Measurements from ENCODE around the gene HIKESHI.

Gene HIKESHI

DNA sequence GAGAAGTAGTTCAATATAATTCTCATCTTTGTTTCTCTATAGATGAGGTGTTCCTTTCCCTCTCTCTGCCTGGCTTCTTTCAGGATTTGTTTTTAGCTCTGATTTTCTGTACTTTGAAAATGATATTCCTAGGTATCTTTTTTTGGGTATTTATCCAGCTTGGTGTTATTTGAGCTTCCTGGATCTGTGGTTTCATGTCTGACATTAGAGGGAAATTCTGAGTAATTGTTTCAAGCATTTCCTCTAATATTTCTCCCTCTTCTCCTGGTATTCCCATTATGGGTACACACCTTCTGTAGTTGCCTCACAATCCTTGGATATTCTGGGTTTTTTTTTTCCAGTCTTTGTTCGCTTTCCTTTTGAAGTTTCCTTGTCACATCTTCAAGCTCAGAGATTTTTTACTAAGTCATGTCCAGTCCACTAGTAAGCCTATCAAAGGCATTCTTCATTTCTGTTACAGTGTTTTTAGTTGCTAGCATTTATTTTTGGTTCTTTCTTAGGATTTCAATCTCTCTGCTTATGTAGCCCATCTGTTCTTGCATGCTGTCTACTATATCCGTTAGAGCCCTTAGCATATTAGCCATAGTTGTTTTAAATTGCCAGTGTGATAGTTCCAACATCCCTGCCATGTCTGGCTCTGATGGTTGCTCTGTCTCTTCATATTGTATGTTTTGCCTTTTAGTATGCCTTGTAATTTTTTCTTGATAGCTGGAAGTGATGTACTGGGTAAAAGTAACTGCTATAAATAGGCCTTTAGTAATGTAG is 78.4 kb downstream of the HIKESHI start:
- DNase-seq = no peak

DNA sequence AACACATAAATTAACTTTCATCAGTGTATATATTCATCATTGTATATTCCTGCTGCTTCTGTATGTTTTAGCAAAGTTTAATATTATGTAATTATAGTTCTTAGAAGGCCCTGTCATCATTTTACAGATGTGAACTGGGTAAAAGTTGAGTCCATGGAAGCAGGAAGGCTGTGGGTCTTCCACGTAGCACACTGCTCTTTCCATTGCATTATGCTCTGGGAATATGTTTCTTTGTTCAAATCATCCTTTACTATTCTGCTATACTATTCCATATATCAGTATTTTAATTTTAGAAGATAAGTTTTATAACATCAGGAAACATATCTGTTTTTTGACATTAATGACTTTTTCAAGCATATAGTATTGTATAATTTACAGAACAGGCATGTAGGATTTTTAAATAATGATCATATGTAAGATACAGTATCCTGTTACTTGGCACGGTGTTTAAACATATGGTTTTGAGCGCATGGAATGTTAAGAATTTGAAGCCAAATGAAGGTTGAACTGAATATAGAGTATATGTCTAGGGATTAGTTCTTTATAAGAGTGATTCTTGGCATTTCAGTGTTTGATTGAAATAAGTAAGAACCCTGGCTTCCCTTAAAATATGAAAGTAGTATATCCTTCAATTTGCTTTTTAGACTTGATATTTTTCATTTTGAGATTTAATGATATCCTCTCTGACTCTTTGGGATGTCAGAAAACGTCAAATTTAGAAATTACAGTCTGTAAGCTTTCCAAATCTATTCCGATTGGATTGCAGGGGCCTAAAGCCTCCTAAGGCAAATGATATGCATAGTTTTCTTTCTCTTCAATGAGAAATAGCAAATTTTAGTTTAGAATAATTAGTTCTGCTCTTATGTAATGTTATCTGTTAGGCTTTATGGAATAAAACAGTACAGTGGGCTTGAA is 81.3 kb downstream of the HIKESHI start:
- peak in 1 of 2 experiments; percentile 17 for DNase-seq

DNA sequence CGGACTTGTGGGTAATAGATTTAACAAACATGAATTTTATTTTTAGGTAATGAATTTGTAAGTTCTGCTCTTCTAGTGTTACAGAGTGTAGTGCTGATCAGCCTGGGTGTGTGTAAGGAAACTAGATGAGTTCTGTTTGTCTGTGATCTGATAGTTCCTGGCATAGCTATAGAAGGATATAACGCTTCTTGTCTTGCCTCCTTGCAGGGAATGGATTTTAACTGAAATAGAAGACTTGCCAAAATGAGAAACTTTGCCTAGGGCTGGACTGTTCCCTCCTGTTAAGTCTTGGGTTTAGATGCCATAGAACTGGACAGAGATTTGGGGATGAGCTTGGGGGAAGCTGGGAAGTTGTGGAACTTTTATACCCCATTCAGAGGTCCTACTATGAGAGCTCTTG is 84.2 kb downstream of the HIKESHI start:
- DNase-seq = no peak

DNA sequence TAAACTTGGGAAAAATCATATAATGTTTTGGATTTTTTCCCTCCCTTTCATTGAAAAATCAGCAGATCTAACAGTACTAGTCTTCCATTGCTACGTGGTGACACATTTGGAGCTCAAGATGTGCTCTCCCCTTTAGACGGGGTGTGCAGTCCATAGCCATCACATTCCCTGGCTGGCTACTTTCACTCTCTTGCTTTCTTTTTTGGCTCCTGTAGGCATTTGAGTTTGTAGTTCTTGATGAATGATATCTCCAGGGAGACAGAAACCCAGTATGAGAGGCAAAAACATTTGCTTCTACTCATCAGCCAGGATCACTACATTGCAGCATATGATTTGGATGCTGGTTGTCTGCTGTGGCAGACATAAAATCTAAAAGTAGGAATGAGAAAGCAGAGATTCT is 84.7 kb downstream of the HIKESHI start:
- no peak for DNase-seq

DNA sequence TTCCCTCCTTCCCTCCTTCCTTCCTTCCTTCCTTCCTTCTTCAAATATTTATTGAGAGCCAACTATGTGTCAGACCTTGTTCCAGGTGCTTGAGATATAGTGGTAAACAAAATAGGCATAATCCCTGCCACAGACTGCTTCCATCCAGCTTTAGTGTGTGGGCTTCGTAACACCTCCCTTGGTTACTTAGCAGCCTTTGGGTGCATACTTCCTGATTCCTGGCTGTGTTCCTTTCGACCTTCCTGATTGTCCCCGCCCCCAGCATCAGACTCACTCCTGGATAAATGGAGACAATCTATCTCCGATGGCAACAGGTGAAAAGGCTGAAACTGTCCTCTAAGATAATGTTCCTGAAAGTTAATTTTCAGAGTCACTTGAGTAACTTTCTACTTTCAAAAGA is 86.2 kb downstream of the HIKESHI start:
- DNase-seq = no peak

DNA sequence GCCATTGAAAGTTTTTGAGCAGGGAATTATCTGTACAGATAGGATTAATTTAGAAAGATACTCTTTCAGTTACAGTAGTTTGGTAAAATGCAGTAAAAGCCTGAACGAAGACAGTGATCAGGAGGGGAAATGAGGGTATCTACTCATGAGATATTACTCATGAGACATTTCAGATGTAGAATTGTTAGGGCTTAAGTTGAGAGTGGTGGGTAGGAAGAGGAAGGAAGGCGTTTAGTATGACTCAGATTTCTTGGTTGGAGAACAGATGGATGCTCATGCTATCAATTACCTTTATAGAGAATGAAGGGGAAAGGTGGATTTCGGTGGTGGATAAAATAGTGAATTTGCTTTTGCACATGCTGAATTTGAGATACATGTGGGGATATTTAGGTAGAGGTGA is 88.4 kb downstream of the HIKESHI start:
- no peak for DNase-seq

DNA sequence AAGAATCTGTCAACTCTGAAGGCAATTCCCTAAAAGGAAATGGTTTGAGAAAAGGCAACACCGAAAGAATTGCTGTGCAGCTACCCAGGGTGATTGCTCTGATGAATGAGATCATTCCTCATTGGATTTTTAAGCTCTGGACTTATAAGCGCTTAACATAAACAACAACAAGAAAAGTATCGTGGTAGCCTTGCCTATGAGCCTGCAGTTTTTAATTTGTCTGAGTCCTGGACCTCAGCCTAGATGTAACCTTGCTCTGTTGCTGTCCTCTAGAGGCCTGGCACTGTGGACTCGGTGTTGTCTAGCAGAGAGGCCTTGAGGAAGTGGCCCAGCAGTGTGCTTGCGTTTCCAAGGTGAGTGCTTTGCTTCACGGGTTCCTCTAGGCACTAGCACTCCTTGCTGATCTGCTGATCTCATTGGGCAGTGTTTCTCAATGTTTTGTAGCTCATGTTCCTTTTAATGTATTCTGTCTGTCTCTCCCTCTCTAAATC is 93.1 kb downstream of the HIKESHI start:
- no peak for DNase-seq
